HCT116 (cell line): Measurements from ENCODE around the gene BCL2L15.

ENCODE experiments used
- CBX3 ChIP-seq: IDR thresholded peaks from 2 replicates; pipeline ENCODE4 v1.6.1; 2012; ENCODE audit warnings: low read depth
- CEBPB ChIP-seq: IDR thresholded peaks from 2 replicates; pipeline ENCODE4 v1.6.1; 2012; ENCODE audit warnings: low read depth
- EZH2phosphoT487 ChIP-seq: fragments of 200-600 bp; IDR thresholded peaks from 2 replicates; pipeline ENCODE4 v1.6.1; 2018; ENCODE audit warnings: antibody characterized with exemption, borderline replicate concordance
- JUND ChIP-seq: IDR thresholded peaks from 2 replicates; pipeline ENCODE4 v1.6.1; 2012
- POLR2A ChIP-seq: IDR thresholded peaks from 2 replicates; pipeline ENCODE4 v1.7.0; 2011; ENCODE audit warnings: borderline replicate concordance; ENCODE audit not compliant: insufficient read depth, insufficient read length; ENCODE audit errors: extremely low read depth
- POLR2AphosphoS5 ChIP-seq: IDR thresholded peaks from 2 replicates; pipeline ENCODE4 v1.6.1; 2011; ENCODE audit warnings: mild to moderate bottlenecking, low read depth, low read length, moderate library complexity
- RAD21 ChIP-seq: IDR thresholded peaks from 2 replicates; pipeline ENCODE4 v1.6.1; 2012; ENCODE audit warnings: low read depth, mild to moderate bottlenecking
- SIN3A ChIP-seq: IDR thresholded peaks from 2 replicates; pipeline ENCODE4 v1.6.1; 2012; ENCODE audit warnings: low read depth
- SP1 ChIP-seq: IDR thresholded peaks from 2 replicates; pipeline ENCODE4 v1.6.1; 2012; ENCODE audit warnings: low read depth
- SRF ChIP-seq: IDR thresholded peaks from 2 replicates; pipeline ENCODE4 v1.6.1; 2012; ENCODE audit warnings: low read depth
- ZBTB33 ChIP-seq: IDR thresholded peaks from 2 replicates; pipeline ENCODE4 v1.6.1; 2011; ENCODE audit warnings: mild to moderate bottlenecking, low read length, moderate library complexity; ENCODE audit not compliant: insufficient replicate concordance; ENCODE audit errors: extremely low read depth
- ZNF274 ChIP-seq: fragments of 200-500 bp; sonication (Bioruptor generic); IDR thresholded peaks from 2 replicates; pipeline ENCODE4 v1.6.1; 2014; ENCODE audit warnings: mild to moderate bottlenecking, low read depth, low read length, inconsistent platforms
- TF ChIP-seq, protein P1 (sequence below), 3 experiments: fragments of 200-600 bp in 1 of 3; sonication (generic) in 1 of 3; IDR thresholded peaks in 2 of 3; conservative IDR thresholded peaks in 1 of 3; 2 replicates each; pipeline ENCODE4 v1.5.1; 2012 to 2017; ENCODE audit warnings: low read depth in 2 of 3, low read length in 2 of 3, antibody characterized with exemption in 1 of 3, borderline replicate concordance in 1 of 3, control low read depth in 1 of 3, mild to moderate bottlenecking in 1 of 3, mixed read lengths in 1 of 3, mixed run types in 1 of 3, moderate library complexity in 1 of 3; ENCODE audit not compliant: insufficient read depth in 1 of 3

- TF ChIP-seq SRF (no peak), SP1 (no peak), POLR2AphosphoS5 (no peak), POLR2A (no peak), JUND (no peak), ZNF274 (no peak), SIN3A (no peak), RAD21 (no peak), CBX3 (no peak), EZH2phosphoT487 (no peak), ZBTB33 (no peak), CEBPB (no peak)
- TF ChIP-seq, protein P1, sequence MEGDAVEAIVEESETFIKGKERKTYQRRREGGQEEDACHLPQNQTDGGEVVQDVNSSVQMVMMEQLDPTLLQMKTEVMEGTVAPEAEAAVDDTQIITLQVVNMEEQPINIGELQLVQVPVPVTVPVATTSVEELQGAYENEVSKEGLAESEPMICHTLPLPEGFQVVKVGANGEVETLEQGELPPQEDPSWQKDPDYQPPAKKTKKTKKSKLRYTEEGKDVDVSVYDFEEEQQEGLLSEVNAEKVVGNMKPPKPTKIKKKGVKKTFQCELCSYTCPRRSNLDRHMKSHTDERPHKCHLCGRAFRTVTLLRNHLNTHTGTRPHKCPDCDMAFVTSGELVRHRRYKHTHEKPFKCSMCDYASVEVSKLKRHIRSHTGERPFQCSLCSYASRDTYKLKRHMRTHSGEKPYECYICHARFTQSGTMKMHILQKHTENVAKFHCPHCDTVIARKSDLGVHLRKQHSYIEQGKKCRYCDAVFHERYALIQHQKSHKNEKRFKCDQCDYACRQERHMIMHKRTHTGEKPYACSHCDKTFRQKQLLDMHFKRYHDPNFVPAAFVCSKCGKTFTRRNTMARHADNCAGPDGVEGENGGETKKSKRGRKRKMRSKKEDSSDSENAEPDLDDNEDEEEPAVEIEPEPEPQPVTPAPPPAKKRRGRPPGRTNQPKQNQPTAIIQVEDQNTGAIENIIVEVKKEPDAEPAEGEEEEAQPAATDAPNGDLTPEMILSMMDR (IDR thresholded peaks at IDR 0.05 in 2 of 3, conservative IDR thresholded peaks at IDR 0.05 in 1 of 3; ENCODE audit: borderline replicate concordance in 1 of 3, insufficient read depth in 1 of 3, low read depth in 2 of 3, low read length in 2 of 3) = no peak
Observed at GRCh38 chr1:113850127-113850796, 37.1 kb downstream of the BCL2L15 start.
